Measurements from ENCODE around the gene CORIN.

CORIN gene

DNA sequence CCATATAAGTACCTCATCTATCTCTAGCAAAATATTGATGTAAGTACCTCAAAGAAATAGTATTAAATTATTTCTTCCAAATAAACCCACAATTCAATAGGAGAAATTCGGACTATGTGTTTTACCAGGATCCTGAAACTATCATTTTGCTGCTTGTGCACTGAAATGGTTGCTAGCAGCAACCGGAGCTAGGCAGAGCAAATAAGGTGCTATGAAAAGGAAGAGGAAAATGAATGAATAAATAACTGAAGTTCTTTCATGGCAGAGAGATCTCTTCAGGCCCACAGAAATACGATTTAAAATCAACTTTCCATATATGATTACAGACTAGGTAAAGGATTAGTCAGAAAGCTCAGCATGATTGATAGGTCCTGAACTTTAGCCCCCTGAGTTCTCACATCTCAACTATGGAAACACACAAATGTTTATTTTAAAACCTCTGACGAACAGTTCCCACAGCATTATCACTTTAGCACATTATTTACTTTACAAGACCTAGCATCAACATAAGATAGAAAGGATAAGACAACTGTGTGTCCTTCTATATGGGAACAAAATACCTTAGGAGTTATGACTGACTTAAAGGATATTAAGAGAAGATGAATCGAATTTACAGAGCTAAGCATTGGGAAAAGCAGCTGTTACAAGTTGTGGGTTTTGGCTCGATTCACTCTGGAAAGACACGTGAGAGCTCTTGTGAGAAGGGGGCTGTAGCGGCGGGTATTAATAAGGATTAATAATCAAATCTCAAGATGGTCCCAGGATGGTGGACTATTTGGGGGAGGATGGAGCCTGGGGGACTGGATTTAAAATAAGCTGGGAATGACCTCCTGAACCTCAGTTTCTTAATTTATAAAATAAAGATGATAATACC is 104.3 kb downstream of the CORIN start:
- TF ChIP-seq ZFP30 (CRISPR knock-in tag; IDR thresholded peaks at IDR 0.05) (no peak), CREB5 (CRISPR knock-in tag; IDR thresholded peaks at IDR 0.05; ENCODE audit: low read depth) (no peak), TSHZ2 (CRISPR knock-in tag; IDR thresholded peaks at IDR 0.05) (no peak), PPARA (CRISPR knock-in tag; IDR thresholded peaks at IDR 0.05; ENCODE audit: borderline replicate concordance) (no peak), ZFP3 (CRISPR knock-in tag; IDR thresholded peaks at IDR 0.05) (no peak), ARNTL (CRISPR knock-in tag; IDR thresholded peaks at IDR 0.05; ENCODE audit: borderline replicate concordance, low read depth) (no peak), ESRRG (CRISPR knock-in tag; IDR thresholded peaks at IDR 0.05) (no peak), CSRNP3 (CRISPR knock-in tag; IDR thresholded peaks at IDR 0.05) (no peak), ISL1 (CRISPR knock-in tag; IDR thresholded peaks at IDR 0.05) (no peak), POU6F1 (CRISPR knock-in tag; IDR thresholded peaks at IDR 0.05; ENCODE audit: borderline replicate concordance, low read depth) (no peak), ZNF565 (CRISPR knock-in tag; conservative IDR thresholded peaks at IDR 0.05; ENCODE audit: low read depth) (no peak), ZC3H10 (CRISPR knock-in tag; IDR thresholded peaks at IDR 0.05) (no peak), TOX (CRISPR knock-in tag; IDR thresholded peaks at IDR 0.05; ENCODE audit: borderline replicate concordance) (no peak), BACH2 (CRISPR knock-in tag; IDR thresholded peaks at IDR 0.05; ENCODE audit: borderline replicate concordance) (no peak), CSDC2 (CRISPR knock-in tag; IDR thresholded peaks at IDR 0.05) (no peak), ZNF8 (CRISPR knock-in tag; IDR thresholded peaks at IDR 0.05) (no peak), SNAI2 (CRISPR knock-in tag; IDR thresholded peaks at IDR 0.05) (no peak), GLIS3 (CRISPR knock-in tag; IDR thresholded peaks at IDR 0.05) (no peak)
- TF ChIP-seq, protein P1, sequence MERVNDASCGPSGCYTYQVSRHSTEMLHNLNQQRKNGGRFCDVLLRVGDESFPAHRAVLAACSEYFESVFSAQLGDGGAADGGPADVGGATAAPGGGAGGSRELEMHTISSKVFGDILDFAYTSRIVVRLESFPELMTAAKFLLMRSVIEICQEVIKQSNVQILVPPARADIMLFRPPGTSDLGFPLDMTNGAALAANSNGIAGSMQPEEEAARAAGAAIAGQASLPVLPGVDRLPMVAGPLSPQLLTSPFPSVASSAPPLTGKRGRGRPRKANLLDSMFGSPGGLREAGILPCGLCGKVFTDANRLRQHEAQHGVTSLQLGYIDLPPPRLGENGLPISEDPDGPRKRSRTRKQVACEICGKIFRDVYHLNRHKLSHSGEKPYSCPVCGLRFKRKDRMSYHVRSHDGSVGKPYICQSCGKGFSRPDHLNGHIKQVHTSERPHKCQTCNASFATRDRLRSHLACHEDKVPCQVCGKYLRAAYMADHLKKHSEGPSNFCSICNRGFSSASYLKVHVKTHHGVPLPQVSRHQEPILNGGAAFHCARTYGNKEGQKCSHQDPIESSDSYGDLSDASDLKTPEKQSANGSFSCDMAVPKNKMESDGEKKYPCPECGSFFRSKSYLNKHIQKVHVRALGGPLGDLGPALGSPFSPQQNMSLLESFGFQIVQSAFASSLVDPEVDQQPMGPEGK (CRISPR knock-in tag; IDR thresholded peaks at IDR 0.05; ENCODE audit: borderline replicate concordance): no peak
- no peak for ATAC-seq

DNA sequence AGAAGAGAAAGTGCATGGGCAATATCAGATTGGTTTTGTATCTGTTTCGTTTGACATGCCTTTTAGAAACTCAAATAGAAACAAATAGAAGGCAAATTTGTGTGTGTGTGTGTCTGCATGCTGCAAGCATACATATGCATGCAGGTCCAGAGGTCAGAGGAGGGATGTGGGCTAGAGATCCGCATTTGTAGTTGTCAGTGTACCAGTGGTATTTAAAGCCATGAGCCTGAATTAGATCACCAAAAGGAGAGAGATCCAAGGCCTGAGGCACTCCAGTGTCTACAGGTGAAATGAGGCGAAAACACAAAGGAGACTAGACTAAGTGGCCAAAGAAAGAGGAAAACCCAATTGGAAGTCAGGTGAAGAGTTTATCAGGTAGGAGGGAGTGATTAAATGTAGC is 106.7 kb downstream of the CORIN start:
- no peak for TF ChIP-seq SNAI2 (CRISPR knock-in tag; IDR thresholded peaks at IDR 0.05)
- no peak for TF ChIP-seq BACH2 (CRISPR knock-in tag; IDR thresholded peaks at IDR 0.05; ENCODE audit: borderline replicate concordance)
- no peak for TF ChIP-seq ZNF70 (CRISPR knock-in tag; IDR thresholded peaks at IDR 0.05)
- TF ChIP-seq CSRNP3 (CRISPR knock-in tag; IDR thresholded peaks at IDR 0.05): no peak
- TF ChIP-seq ZNF8 (CRISPR knock-in tag; IDR thresholded peaks at IDR 0.05): no peak
- no peak for TF ChIP-seq TOX (CRISPR knock-in tag; IDR thresholded peaks at IDR 0.05; ENCODE audit: borderline replicate concordance)
- TF ChIP-seq TCF4 (CRISPR knock-in tag; IDR thresholded peaks at IDR 0.05; ENCODE audit: borderline replicate concordance): no peak
- TF ChIP-seq CSDC2 (CRISPR knock-in tag; IDR thresholded peaks at IDR 0.05): no peak
- TF ChIP-seq ISL1 (CRISPR knock-in tag; IDR thresholded peaks at IDR 0.05): no peak
- TF ChIP-seq GLIS3 (CRISPR knock-in tag; IDR thresholded peaks at IDR 0.05): no peak
- no peak for TF ChIP-seq RARB (CRISPR knock-in tag; IDR thresholded peaks at IDR 0.05)
- no peak for ATAC-seq

All from SK-N-SH treated with all-trans-retinoic acid at 6 μM for 48 hours (cell line).